Subcutaneous adipose tissue (tissue), 4 donors: Measurements from ENCODE around the gene ADAMTS1. TPM values are rescaled to one million over a fixed set of nuclear protein-coding genes. Genes with fewer than 3 reads are reported as not detected.

Experiments used
- total RNA-seq, 4 donors: library from RNA; depleted of rRNA; stranded (reverse); fragments of >200 nt; gene quantifications; one replicate each; pipeline ENCODE4 v1.1.0, GENCODE V29; 2016
- TF ChIP-seq, protein P1 (sequence below): fragments of 450-650 bp; IDR thresholded peaks from one replicate; pipeline ENCODE4 v1.5.1; 2016; ENCODE audit warnings: low read depth, mild to moderate bottlenecking, control low read depth, antibody characterized with exemption, moderate library complexity

ADAMTS1 gene
- total RNA-seq, 4 donors from 2014 or later = 106 to 173 (median 118) TPM

DNA sequence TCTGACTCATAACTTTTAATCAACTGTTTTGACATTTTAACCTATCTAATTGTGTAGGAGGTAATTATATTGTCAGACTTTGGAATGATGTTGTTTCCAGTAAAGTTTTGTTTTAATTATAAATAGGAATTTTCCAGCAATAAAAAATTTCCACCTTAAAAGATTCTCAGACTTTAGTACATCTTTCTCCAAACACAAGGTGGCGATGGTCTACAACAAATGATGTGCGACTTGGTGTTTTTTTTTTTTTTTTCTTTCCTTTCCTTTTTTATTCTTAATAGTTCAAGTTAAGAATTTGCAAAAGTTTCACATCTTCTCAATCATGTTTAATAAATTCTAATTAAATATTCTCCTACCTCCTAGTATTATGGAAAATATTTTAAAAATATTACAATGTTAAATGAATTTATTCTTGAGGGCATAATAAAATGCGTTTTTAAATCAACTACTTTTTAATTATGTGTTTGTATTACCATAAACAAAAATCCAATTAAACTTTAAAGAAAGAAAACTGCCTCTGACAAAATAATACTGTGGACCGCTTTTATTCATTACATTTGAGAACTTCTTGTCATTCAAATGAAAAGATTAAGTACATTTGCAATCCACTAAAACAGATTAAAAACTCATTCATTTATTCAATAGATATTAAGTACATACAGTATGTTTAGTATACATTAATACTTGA is 4.4 kb upstream of the ADAMTS1 start:
- TF ChIP-seq, protein P1, sequence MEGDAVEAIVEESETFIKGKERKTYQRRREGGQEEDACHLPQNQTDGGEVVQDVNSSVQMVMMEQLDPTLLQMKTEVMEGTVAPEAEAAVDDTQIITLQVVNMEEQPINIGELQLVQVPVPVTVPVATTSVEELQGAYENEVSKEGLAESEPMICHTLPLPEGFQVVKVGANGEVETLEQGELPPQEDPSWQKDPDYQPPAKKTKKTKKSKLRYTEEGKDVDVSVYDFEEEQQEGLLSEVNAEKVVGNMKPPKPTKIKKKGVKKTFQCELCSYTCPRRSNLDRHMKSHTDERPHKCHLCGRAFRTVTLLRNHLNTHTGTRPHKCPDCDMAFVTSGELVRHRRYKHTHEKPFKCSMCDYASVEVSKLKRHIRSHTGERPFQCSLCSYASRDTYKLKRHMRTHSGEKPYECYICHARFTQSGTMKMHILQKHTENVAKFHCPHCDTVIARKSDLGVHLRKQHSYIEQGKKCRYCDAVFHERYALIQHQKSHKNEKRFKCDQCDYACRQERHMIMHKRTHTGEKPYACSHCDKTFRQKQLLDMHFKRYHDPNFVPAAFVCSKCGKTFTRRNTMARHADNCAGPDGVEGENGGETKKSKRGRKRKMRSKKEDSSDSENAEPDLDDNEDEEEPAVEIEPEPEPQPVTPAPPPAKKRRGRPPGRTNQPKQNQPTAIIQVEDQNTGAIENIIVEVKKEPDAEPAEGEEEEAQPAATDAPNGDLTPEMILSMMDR = no peak

DNA sequence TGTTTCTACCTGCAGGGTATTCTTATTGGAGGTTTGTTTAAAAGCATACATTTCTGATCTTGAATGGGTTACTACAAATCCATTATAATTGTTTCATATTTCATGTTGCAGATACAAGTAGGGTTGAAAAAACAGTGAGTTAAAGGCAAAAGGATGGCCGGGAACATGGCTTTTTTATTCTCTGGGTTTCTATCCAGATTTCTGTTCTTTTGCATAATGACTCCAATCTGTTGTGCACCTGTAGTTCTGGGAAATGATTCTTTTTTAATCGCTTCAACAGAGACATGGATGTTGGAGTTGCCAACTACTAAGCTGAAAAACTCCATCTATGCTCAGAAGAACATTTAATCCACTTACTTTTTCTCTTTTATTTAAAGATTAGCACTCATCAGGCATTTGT is 2.7 kb upstream of the ADAMTS1 start:
- TF ChIP-seq, protein P1 = no peak

DNA sequence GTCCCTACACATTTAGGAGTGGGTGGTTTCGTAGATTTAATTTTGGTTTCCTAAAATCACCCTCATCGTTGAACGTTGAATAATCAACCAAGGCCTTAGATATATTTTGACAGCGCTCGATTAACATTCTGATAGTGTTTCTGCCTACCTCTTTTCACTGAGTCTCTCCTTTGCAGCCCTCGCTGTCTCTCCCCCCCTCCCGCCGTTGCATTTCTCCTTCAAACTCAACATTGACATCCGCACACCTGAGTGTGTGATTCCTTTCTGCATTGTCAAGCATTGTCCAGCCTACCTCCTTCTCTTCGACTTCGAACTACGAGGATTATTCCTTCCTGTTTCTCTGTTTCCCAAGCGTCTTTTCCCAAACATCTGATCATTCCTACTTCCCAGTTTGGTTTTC is 1.8 kb upstream of the ADAMTS1 start:
- TF ChIP-seq, protein P1 = no peak

DNA sequence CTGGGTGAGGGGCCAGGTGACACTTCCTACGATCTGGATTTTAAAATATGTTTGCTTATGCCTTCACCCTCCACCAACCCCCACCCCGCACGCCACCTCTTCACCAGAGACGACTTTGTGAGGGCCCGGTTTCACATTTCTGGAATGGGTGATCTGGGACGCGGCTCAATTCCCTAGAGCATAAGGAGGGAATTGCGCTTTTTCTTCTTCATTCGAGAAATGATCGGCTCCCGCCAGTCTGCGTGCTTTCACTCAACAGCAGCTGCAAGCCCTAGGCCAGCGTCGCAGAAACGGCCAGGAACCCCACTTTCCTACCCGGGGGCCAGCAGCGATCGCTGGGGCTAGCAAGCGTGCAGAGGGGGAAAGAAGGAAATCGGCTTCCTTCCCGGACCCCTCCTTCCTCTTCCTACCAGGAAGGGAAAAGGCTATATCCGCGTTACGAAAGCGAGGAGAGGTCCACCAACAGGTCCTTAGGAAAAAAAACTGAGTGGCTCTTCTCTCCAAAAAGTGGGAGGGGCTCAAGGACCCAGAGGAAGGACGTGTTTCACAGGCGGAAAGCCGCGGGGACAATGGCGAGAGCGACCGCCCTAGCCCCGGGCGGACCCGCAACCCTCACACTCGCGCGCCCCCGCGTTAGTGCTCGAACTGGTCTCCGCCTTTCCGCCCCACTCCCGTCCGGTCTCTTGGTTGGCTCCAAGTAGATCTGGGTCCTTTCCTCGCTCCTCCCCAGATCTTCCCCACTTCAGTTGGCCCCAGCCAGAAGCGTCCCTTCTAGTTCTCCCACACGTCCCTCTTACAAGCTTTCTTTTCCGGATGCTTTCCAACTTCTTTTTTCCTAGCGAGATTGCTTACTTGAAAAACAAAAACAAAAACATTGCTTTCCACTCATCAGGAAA is 1.1 kb upstream of the ADAMTS1 start:
- TF ChIP-seq, protein P1 = no peak

DNA sequence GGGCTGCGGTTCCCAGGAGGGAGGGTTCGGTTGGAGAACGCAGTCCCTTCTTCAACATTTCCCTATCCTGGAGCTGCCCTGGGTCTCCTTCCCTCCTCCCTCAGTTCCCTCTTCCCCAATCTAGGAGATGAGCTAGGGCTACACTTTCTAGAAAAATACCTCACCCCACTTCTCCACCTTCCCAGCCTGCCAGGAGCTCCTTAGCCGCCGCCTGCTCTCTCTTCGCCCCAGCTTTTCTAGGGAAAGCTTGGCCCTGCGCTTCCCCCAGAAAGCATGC is 488 bp upstream of the ADAMTS1 start:
- TF ChIP-seq, protein P1 = no peak

DNA sequence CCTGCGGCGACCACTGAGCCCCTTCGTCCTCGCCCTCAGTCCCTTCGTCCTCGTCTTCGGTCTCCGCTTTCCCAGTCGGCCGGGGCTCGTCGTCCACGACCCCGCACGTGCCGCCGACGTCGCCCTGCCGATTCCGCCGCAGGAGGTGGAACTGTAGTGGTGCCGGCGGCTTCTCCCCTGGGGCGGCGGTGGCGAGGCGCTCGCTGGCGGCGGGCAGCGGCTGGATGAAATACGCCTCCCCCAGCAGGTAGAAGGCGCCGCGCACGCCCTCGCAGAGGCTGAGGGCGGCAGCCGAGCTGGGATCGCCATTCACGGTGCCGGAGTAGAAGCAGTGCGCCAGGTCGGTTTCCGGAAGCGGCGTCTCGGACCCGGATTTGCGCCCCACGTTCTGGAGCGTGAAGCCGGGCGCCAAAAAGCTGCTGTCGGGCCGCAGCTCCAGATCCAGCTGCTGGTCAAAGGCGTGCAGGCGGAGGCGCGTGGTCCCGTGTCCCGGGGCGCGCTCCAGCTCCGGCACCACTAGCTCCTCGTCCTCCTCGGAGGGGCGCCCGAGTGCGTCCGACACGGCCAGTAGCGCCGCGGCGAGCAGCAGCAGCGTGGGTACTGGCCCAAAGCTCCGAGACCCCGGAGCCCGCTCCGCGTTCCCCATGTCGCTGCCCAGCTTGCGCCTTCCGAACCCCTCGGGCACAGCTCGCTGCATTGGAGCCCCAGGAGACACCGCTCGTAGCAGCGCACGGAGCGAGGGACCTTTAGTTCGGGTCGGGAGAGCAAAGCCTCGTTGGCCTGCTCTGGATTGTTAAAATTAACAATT is 747 bp downstream of the ADAMTS1 start:
- TF ChIP-seq, protein P1 = no peak

DNA sequence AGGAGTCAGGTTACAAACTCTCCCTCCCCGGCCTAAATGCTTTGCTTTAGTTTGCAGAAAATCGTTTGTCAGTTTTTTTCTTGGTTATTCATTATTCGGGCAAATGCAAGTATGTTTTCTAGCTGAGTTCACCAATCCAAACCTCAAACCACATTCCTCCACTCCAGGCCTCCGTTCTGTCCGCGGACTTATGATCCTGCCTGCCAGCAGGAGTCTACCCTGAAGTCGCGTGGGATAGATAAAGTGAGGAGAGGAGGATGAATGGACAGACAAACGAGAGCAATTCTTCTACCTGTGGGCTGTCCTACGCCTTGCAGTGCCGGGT is 1.3 kb downstream of the ADAMTS1 start:
- TF ChIP-seq, protein P1 = no peak
